ENCODE measurements around the gene UBAC2.
"Not testable (repeated sequence)": the region's sequence is repeated elsewhere in the genome, so short reads cannot be mapped to it uniquely, and the experiment has no call there.

The UBAC2 gene

DNA sequence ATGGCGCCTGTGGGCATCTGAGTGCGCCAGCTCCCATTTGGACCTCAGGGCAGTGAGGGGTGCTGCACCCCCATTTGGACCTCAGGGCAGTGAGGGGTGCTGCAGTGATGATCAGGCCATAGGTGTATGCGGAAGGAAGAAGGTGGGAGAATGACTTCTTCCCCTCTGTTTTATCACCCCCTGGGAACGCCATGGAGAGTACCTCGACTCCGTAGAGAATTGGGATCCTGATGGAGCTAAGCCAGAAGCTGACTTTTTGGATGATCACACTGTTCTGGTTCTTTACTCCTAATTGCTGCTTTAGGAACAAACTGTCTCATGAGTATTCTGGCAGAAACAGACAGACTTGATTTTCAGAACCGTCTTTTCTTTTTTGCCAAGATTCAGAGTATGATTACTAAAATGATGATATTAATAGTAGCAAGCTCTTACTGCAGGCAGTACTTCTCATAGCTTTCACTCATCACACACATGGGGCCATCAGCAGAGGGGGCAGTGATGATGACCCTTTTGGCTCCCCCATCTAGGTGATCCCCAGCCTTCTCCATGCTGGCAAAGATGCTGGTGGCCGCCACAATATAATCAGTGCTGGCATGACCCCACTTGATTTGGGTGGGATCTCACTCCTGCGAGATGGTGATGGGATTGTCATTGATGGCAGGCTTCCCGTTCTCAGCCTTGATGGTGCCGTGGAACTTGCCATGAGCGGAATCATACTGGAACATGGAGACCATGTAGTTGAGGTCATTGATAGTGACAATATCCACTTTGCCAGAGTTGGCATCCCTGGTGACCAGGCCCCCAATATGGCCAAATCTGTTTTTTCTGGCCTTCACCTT is 10.3 kb upstream of the UBAC2 start:
- DNase-seq = no peak

DNA sequence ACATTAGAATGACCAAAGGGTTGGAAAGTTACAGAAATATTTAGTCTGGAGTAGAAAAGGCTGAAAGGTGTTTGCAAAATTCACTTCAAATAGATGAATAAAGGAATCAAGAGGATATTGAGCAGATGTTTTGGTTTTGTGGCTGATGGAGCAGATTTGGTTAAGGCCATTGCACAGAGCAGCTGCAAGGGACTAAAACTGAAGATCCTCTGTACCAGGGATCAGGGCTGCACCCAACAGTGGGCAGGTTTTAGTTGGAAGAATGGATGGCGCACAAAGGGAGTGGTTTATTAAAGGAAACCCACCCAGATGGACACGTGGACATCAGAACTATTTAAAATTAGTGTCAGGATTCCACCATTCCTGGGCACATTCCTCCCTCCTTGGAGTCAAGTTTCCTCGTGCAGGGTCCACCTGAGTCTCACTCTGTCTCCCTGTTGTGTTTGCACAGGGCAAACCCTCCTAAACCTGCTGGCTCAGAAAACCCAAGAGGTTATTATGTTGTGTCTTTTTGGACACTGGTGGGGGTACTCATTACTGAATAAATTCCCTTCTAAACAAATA is 9.2 kb upstream of the UBAC2 start:
- no peak for DNase-seq

DNA sequence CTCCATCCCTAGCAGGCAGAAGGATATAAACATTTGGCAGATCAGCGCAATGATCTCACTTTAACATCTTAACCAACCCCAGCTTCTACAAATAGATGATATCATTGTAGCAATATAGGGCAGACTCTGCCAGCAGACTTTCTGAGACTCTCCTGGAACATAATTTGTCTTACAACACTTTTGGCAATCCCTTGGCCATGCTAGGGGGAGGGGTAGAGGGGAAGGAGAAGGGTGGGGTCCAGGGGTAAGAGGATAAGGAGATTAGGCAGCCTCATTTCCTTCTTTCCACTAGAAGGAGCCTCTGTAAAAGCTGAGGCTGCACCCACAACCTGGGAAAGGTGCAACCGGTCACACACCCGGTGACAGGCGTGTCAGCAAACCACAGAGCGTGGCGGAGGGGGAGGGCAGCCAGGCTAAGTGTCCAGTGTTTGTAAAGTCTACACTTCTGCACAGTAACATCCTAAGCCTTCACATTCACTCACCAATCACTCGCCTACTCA is 8.7 kb upstream of the UBAC2 start:
- no peak for DNase-seq

DNA sequence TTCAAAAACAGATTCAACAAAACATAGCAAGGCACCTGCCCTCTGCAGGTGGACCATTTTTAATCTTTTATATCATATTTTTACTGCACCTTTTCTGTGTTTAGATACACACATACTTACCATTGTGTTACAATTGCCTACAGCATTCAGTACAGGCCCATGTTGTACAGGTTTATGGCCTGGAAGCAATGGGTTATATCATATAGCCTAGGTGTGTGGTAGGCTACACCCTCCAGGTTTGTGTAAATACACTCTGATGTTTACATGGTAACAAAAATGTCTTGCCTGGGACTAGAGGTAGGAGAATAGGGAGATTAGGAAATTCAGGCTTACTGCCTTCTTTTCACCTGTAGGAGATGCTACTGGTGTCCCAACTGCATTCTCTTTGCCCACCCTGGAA is 8.2 kb upstream of the UBAC2 start:
- no peak for DNase-seq

DNA sequence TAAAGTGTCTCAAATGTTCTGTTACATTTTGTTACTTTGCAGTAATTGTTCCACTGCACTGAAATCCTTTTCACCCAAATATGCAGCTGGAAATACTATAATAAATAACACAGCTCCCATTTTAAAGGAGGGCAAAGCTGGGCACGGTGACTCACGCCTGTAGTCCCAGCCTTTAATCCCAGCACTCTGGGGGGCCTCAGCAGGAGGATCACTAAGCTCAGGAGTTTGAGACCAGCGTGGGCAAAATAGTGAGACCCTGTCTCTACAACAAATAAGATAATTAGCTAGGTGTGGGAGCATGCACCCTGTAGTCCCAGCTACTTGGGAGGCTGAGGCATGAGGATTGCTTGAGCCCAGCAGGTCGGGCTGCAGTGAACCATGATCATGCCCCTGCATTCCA is 7.5 kb upstream of the UBAC2 start:
- no peak for DNase-seq

DNA sequence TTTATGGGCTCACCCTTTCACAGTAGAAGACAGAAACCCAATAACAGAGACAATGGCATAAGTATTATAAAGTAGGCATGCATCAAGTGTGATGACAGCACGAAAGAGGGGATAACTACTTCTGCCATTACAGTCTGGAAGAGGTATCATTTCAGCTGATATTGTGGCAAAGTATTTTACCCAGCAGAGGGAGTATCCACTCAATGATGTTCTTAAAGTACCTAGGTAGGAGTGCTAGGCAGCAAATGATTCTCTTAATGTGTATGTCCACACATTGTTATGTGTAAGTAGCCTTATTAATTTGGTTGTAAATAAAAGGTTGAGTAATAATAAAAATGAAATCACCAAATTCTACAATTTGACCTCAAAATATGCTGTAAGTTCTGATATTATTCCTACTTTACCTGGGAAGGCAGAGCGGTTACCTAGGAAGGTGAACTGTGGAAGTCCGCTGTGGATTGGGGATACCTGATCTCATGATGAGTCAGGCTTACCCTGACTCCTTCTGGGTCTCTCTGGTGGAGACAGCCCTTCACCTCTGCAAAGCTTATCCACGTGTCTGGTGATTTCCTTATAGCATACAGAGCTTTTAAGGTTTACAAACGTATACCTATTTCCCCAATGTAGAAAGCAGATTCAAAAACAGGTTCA is 4.1 kb upstream of the UBAC2 start:
- no peak for DNase-seq

DNA sequence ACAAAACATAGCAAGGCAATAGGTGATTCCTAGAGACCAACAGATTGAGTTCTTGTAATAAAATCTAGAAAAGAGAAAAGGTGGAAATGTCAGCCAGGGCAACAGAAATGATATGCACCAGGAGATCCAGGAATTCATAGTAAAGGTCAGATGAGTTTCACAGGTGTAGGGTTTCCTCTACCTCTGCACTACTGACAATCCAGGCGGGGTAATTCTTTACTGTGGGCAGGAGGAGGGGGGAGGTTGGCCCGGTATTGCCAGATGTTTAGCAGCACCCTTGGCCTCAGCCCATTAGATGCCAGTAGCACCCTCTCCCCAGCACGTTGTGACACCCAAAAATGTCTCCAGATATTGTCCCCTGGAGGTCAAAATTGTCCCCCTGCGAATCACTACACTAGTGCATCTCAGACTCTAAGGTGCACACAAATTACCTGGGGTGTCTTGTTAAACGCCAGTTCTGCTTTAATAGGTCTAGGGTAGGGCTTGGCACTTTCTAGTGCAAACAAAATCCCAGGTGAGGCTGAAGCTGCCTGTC is 3.5 kb upstream of the UBAC2 start:
- no peak for DNase-seq

DNA sequence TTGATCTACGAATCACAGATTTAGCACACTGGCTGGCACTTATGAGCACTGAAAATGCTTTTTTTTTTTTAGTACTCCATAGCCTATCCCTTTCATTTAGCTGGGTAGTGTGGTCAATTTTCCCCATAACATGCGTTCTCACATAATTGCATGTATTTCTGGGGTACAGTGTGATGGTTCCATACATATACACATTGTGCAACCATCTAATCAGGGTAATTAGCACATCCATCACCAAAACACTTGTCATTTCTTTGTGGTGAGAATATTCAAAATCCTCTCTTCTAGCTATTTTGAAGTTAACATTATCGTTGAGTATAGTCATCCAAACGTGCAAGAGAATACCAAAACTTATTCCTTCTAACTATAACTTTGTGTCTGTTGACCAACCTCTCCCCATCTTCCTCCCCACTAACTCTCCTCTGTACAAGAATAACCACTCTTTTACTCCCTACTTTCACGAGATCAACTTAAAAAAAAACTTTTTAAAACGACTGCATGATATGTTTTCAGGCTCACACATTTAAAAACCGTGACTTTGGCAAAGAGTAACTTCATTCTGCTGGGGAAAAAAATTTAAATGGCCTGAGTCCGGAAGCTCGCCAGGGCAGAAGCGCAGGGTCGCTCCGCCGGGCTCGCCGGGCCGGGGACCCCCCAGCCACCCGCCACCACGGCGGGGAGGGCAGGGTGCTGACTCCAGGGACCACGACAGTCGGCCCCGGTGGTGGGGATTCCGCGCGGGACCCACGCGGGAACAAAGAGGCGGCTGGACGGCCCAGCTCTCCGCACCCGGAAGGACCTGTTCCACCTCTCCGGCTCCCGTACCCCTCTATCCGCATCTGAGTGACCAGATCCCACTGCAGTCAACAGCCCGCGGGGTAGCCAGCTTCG is 868 bp upstream of the UBAC2 start:
- DNase-seq = no peak

DNA sequence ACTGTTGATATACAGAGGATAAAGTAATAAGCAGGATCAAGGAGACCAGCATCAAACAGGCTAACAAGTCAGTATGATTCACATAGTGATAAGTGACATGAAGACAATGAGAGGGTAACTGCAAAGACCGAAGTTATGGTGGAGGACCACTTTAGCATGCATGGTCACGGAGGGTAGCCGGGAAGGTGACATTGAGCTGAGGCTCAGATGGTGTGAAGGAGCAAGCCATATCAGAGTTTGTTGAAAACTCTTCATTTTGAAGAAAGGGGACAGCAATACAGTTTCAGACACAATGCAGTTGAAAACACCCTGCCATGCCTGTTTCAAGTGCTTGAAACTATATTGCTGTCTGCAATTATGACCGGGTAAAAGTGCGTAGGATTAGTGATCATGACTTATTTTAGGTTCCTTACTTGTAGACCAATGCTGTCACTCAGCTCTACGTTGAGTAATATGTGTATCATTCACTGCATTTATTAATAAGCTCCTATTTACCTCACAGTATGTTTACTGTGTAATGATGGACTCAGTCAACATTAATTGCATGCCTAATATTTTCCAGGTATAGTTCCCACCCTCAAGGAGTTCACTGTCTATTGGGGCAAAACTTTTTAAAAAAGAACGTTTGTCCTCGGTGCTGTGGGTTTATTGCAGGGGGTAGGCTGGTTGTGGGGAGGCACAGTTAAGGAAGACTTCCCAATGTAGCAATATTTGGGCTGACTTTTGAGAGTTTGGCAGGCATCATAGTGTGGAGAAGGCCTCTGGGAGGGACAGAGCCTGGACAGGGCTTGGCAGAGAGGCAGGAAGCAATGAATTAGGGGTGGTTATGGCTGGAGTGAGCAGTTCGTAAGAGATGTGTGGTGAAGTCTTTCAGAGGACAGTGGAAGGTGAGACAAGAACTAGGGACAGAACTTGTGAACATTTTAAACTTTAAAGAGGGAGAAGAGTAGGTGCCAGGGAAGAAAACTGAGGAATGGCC is 3.2 kb downstream of the UBAC2 start:
- no peak for DNase-seq

DNA sequence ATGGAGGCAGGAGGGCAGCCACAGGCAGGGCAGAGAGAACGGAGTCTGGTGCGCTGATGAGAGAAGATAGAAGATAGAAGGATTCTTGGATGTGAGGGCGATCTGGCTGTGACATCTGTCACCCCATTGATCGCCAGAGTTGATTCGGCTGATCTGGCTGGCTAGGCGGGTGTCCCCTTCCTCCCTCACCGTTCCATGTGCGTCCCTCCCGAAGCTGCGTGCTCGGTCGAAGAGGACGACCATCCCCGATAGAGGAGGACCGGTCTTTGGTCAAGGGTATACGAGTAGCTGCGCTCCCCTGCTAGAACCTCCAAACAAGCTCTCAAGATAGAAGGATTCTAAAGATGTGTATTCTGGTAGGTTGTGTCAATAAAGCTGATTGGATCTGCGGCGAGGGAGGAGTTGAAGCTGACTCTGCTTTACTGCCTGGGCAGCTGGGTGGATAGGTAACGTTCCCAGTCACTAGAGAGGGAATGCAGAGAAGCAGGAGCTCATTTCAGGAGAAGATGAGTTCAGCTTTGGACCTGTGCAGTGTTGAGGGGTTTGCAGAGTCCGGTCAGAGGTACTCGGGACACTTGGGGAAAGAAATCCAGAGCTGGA is 5.1 kb downstream of the UBAC2 start:
- DNase-seq = no peak

DNA sequence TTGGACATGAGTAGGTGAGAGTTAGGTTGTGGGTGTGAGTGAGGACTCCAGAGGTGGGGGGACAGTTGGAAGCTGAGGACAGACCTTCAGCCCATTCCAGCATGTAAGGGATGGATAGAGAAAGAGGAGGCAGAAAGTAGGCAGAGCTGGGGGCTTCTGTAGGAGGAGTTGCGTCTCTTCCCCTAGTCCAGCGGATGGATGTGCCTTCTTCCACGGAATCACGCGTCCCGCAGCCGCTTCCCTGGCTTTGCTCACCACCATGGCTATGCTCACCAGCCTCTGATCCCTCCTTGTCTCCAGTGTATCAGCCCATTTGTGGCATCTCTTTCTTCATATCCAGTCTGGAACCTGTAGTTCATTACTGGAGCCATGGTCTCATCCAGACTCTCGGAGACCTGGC is 5.6 kb downstream of the UBAC2 start:
- DNase-seq = no peak

DNA sequence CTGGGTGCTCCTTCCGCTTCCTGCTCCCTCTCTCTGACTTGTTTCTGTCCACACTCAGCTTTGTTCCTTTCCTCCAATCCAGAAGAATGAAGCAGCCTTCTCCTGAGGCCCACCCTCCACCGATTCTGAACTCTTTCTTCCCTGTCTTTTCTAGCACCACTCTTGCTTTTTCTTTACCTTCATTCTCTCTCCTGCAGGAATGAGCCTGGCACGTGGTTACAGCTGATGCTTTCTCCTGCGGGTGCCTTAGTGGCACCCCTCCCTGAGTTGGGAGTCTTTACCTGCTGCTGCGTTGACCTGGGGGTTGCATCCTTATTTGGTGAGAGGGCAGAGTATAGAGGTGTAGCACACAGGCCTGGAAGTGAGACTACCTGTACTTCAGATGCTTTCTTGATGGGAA is 6.2 kb downstream of the UBAC2 start:
- no peak for DNase-seq

DNA sequence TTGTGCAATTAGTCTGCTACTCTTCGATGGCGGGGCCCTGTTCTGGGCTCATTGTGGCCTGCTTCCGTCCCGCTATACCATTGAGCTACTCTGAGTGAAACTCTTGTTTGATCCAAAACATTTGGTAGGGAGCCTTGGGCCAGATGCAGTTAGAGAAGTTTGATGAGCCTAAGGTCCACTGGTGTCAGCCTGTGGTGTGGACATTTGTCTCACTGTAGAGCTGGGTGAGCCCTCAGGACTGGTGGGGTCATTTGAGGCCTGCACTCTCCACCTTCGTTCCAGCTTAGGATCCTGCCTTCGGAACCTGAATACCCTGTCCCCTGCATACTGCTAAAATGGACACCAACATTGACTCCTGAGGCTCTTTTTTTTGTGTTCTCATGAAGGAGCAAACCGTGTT is 6.9 kb downstream of the UBAC2 start:
- no peak for DNase-seq

DNA sequence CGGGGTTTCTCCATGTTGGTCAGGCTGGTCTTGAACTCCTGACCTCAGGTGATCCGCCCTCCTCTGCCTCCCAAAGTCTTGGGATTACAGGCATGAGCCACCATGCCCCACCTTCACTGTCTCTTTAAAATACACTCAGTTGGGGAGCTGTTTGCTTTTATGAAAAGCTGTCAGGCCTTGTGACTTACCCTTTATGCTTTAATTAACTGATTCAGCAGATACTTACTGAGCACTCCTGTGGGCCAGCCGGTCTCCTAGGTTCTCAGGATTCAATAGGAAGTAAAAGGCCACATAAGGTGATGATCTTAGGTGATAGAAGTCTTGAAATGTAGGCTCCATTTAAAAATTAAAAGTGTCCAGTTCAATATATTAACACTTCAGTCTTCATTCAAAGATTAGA is 7.5 kb downstream of the UBAC2 start:
- DNase-seq = no peak

DNA sequence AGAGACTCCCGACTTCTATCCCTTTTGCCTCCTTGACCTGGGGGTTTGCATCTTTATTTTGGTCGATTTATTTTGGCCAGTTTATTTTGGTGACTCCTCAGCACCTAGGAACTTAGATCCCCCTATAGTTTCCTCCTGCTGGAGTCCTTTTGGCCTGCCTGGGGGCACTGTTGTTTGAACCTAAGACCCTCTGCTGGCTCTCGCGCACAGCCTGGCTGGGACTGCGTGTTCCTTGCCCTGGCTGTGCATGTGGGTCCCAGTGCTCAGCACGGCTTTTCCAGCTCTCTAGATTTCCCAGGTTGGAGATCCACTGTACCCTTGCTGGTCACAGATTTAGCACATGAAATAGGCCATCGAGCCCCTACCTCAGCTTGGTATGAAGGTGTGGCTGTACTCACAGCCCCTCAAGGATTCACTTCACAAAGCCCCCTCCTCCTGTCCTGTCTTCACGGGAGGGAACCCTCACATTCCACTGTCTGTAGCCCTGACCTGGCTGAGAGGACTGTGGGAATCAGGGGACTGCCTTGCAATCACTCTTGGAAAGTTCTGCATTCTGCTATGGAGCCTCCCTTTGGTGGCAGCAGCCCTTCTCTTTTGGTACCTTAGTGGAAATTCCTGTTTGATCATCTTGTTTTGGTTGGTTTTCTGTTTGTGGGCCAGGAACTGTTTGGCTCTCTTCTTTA is 8.3 kb downstream of the UBAC2 start:
- DNase-seq = no peak

DNA sequence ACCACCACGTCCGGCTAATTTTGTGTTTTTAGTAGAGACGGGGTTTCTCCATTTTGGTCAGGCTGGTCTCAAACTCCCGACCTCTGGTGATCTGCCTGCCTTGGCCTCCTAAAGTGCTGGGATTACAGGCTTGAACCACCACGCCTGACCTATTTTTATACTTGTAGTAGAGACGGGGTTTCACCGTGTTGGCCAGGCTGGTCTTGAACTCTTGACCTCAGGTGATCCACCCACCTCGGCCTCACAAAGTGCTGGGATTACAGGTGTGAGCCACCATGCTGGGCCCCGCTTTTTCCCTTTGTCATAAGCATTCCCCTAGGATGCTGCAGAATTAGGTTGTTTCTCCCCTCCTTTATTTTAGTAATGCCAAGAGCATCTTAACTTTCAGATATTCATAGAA is 10.0 kb downstream of the UBAC2 start:
- not testable (repeated sequence) for DNase-seq

DNA sequence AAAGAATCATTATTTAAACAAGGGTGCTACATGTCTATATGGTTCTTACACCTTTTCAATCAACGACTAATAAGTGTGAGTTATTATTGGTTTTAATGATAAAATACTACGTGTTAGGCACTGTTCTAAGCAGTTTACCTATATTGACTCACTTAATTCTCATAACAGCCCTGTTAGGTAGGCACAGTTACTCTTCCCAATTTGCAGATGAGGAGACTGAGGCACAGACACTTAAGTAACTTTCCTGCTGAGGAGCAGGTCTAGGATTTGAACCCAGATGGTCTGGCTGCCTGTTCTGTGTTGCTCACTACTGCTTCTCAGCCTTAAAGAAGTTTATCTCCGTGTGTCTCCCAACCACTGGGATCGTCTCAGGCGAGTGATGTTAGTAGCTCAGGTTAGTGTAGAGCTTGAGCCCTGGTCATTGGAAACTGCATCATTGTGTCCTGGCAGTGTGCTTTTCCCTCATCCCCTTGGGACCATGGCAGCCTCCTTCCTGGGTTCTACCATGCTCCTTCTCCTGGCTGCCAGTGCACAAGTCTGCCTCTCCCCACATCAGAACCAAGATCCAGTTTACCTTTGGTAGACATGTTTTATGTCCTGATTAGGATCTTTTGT is 10.9 kb downstream of the UBAC2 start:
- no peak for DNase-seq

DNA sequence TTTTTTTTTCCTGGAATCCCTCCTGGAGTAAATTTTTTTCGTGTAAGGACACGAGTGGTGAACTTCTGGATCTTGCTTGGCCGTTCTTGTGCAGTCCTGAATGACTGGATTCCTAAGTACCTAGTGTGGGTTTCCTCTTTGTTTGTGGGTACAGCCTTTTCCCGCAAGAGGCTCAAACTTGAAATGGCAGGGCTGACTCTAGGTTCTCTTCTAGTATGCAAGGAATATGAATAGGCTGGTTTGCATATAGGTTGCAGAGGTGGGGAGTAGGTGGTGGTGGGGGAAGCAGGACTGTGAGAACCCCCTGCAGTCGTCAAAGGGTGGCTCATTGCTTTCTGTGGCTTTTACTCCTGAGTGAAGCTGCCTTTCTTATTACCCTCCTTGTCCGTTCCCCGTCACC is 13.6 kb downstream of the UBAC2 start:
- DNase-seq = no peak

DNA sequence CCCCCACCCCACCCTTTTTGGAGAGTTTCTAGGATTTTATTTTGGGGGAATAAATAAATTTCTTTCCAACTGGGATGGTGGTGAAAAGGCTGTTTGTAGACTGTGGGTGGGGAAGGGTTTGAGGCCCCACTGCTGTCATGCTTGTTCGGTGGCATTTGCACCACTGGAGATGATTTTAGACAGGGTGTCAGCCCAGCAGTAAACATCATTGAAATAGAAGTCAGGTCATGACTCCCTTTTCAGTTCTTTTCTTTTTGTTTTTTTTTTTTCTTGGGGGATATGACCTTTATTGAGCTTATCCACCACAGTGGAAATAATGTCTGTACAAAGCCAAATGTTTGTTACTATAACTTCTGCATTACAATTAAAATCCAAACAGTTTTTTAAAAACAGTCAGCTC is 14.1 kb downstream of the UBAC2 start:
- no peak for DNase-seq

DNA sequence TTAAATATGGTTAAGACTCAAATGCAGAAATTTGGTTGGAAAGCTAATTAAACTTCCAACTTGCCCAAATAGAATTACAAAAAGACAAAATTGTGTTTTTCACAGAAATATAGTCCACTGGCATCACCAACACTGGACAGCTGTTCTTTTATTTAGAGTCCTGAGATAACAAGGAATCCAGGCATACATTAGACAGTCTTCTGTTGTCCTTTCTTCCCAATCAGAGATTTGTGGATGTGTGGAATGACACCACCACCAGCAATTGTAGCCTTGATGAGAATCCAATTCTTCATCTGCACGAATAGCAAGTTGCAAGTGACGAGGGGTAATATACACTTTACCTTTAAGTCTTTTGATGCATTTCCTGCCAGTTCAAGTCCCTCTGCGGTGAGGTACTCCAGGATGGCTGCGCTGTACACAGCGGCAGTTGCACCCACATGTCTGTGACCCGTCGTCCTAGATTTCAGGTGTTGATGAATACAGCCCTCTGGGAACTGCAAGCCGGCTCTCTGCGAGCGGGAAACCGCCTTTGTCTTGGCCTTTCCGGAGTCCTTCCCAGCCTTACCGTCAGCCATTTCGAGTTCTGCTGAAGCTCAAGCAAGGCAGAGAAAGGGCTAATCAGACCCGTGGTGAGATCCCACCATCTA is 14.7 kb downstream of the UBAC2 start:
- no peak for DNase-seq

Measured in NCI-H1048 (cell line).